K562 (cell line): ENCODE results near the gene TRAIP. TPM values are rescaled to one million over a fixed set of nuclear protein-coding genes. Genes with fewer than 3 reads are reported as not detected.

Experiments used
- CBFA2T3 ChIP-seq: fragments of 450-650 bp; IDR thresholded peaks from 2 replicates; pipeline ENCODE4 v1.6.1; 2017
- ELF1 ChIP-seq: fragments of 200-800 bp; sonication (Bioruptor generic); IDR thresholded peaks from 2 replicates; pipeline ENCODE4 v1.6.1; 2016; ENCODE audit warnings: missing genetic modification characterization, missing compliant biosample characterization
- EZH2 ChIP-seq: IDR thresholded peaks from 2 replicates; pipeline ENCODE4 v1.6.1; 2012; ENCODE audit warnings: low read depth, mild to moderate bottlenecking, inconsistent platforms, low read length, borderline replicate concordance
- FIP1L1 ChIP-seq: fragments of 200-400 bp; formaldehyde crosslinking; IDR thresholded peaks from 2 replicates; pipeline ENCODE4 v1.6.1; 2018; ENCODE audit warnings: mild to moderate bottlenecking, low read depth, low read length; ENCODE audit not compliant: poor library complexity, severe bottlenecking
- FOXP1 ChIP-seq: sonication (generic); formaldehyde crosslinking; IDR thresholded peaks from 2 replicates; pipeline ENCODE4 v1.8.0; 2022; ENCODE audit warnings: mild to moderate bottlenecking, missing genetic modification reagents
- KAT2B ChIP-seq: IDR thresholded peaks from one replicate; pipeline ENCODE4 v1.6.1; 2012; ENCODE audit warnings: low read depth, mild to moderate bottlenecking, control low read depth, inconsistent platforms, low read length, moderate library complexity
- NBN ChIP-seq: fragments of 450-650 bp; IDR thresholded peaks from 2 replicates; pipeline ENCODE4 v1.6.1; 2016; ENCODE audit warnings: low read depth, mild to moderate bottlenecking
- NFE2L1 ChIP-seq: fragments of 450-650 bp; IDR thresholded peaks from 2 replicates; pipeline ENCODE4 v1.6.1; 2016; ENCODE audit warnings: missing genetic modification characterization, low read depth, mild to moderate bottlenecking, missing compliant biosample characterization, moderate library complexity, borderline replicate concordance
- OTX1 ChIP-seq: fragments of 450-650 bp; formaldehyde crosslinking; IDR thresholded peaks from 2 replicates; pipeline ENCODE4 v1.4.0; 2022; ENCODE audit warnings: mild to moderate bottlenecking
- PML ChIP-seq: IDR thresholded peaks from 2 replicates; pipeline ENCODE4 v1.6.1; 2012; ENCODE audit warnings: low read length, inconsistent platforms
- RBM14 ChIP-seq: fragments of 200-400 bp; formaldehyde crosslinking; IDR thresholded peaks from 2 replicates; pipeline ENCODE4 v1.6.1; 2018; ENCODE audit warnings: low read depth, mild to moderate bottlenecking, low read length, moderate library complexity, borderline replicate concordance; ENCODE audit not compliant: insufficient read depth
- RUNX1 ChIP-seq: sonication (generic); IDR thresholded peaks from 2 replicates; pipeline ENCODE4 v1.6.1; 2016; ENCODE audit warnings: antibody characterized with exemption, low read depth
- SLC30A9 ChIP-seq: fragments of 250-450 bp; sonication (Bioruptor Pico); IDR thresholded peaks from 2 replicates; pipeline ENCODE4 v1.8.0; 2022; ENCODE audit warnings: mild to moderate bottlenecking, moderate library complexity
- TCF7L2 ChIP-seq: fragments of 150-350 bp; IDR thresholded peaks from 2 replicates; pipeline ENCODE4 v1.6.1; 2016; ENCODE audit warnings: low read depth, mild to moderate bottlenecking, low read length, moderate library complexity
- XRCC4 ChIP-seq: IDR thresholded peaks from one replicate; pipeline ENCODE4 v1.6.1; 2011; ENCODE audit not compliant: insufficient read depth, insufficient read length; ENCODE audit errors: extremely low read depth
- polyA plus RNA-seq, 8 experiments: library from polyadenylated mRNA; depleted of rRNA in 4 of 8; stranded (reverse) in 5 of 8; unstranded in 3 of 8; fragments of >200 nt; fragmentation: Nextera tagmentation in 2 of 8; fragmentation: Illumina TruSeq in 1 of 8; extraction: Ambion mirVana in 2 of 8; extraction: Trizol in 1 of 8; gene quantifications; 2 replicates each; pipeline versions ENCODE4 v1.2.1 to v1.2.3, GENCODE V29; 2011 to 2014; ENCODE audit warnings: inconsistent platforms in 1 of 8, missing spikeins in 1 of 8
- total RNA-seq, 7 experiments: library from RNA; depleted of rRNA in 6 of 7; stranded (reverse); fragments of >200 nt in 6 of 7; fragmentation: Illumina TruSeq in 2 of 7; extraction: Trizol in 2 of 7; gene quantifications; 2 replicates each; pipeline versions ENCODE4 v1.2.1 to v1.2.3, GENCODE V29; 2011 to 2021; ENCODE audit warnings: low replicate concordance in 1 of 7
- TF ChIP-seq, protein P1 (sequence below), 2 experiments: fragments of 450-650 bp in 1 of 2; IDR thresholded peaks; 2 replicates each; pipeline ENCODE4 v1.6.1; 2011 to 2017; ENCODE audit warnings: low read depth in 2 of 2, antibody characterized with exemption in 1 of 2, borderline replicate concordance in 1 of 2, low read length in 1 of 2, mild to moderate bottlenecking in 1 of 2, mixed read lengths in 1 of 2; ENCODE audit not compliant: control insufficient read depth in 1 of 2
- TF ChIP-seq, protein P2 (sequence below): fragments of 450-650 bp; IDR thresholded peaks from 2 replicates; pipeline ENCODE4 v1.6.1; 2016; ENCODE audit warnings: low read depth

TRAIP gene
- total and polyA plus RNA-seq, 9 of the 15 experiments (the other 6 are each of a cell fraction or from before 2014, with no cell fraction given), result 14.3 to 38.6 (median 21.2) TPM

DNA sequence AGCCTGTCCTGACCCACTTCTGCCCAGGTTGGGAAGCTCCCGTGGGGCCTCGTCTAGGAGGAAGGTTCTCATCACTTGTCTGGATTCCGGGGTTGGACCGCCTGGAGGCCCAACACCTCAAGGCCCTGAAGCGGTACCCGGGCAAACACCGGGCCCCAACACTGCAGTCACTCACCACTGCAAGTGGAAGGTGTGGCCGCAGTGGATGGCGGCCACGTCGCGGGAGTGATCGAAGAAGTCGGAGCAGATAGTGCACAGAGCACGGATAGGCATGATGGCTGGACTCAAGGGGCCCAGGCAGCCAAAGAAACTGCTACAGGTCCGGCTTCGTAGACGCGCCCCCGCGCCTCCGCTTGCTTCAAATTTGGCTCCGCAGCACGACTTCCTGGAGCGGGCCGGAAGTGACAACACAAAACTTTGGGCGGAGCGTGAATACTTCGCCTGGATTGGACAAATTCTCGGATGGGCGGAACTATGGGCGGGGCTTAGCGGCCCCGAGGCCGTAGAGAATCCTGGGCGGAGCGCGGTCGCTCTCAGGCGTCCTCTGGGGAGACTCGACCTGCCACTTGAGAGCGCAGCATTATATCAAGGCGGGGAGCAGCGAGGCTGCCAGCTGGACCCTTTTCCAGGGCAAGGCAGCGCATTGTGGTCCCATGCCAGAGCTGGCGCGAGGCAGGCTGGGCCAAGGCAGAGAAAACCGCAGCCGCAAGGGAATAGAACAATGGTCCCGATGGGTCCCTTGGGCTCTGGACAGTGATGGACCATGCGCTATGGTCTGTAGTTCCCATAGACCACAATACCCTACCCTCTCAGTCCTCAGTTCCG is at the start of gene TRAIP (continued):
- peak; percentile 61; the same call in 1 of the 2 replicates for TF ChIP-seq ELF1 (tag)
- no peak for TF ChIP-seq NFE2L1 (tag)
- TF ChIP-seq SLC30A9 (CRISPR knock-in tag), result no peak
- no peak for TF ChIP-seq OTX1 (CRISPR knock-in tag)
- TF ChIP-seq EZH2, result no peak
- no peak for TF ChIP-seq RBM14
- TF ChIP-seq FOXP1 (CRISPR knock-in tag), result no peak
- TF ChIP-seq, protein P1, sequence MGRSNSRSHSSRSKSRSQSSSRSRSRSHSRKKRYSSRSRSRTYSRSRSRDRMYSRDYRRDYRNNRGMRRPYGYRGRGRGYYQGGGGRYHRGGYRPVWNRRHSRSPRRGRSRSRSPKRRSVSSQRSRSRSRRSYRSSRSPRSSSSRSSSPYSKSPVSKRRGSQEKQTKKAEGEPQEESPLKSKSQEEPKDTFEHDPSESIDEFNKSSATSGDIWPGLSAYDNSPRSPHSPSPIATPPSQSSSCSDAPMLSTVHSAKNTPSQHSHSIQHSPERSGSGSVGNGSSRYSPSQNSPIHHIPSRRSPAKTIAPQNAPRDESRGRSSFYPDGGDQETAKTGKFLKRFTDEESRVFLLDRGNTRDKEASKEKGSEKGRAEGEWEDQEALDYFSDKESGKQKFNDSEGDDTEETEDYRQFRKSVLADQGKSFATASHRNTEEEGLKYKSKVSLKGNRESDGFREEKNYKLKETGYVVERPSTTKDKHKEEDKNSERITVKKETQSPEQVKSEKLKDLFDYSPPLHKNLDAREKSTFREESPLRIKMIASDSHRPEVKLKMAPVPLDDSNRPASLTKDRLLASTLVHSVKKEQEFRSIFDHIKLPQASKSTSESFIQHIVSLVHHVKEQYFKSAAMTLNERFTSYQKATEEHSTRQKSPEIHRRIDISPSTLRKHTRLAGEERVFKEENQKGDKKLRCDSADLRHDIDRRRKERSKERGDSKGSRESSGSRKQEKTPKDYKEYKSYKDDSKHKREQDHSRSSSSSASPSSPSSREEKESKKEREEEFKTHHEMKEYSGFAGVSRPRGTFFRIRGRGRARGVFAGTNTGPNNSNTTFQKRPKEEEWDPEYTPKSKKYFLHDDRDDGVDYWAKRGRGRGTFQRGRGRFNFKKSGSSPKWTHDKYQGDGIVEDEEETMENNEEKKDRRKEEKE (IDR thresholded peaks at IDR 0.05; ENCODE audit: borderline replicate concordance in 1 of 2, control insufficient read depth in 1 of 2, low read depth in 2 of 2, low read length in 1 of 2), result no peak
- TF ChIP-seq, protein P2, sequence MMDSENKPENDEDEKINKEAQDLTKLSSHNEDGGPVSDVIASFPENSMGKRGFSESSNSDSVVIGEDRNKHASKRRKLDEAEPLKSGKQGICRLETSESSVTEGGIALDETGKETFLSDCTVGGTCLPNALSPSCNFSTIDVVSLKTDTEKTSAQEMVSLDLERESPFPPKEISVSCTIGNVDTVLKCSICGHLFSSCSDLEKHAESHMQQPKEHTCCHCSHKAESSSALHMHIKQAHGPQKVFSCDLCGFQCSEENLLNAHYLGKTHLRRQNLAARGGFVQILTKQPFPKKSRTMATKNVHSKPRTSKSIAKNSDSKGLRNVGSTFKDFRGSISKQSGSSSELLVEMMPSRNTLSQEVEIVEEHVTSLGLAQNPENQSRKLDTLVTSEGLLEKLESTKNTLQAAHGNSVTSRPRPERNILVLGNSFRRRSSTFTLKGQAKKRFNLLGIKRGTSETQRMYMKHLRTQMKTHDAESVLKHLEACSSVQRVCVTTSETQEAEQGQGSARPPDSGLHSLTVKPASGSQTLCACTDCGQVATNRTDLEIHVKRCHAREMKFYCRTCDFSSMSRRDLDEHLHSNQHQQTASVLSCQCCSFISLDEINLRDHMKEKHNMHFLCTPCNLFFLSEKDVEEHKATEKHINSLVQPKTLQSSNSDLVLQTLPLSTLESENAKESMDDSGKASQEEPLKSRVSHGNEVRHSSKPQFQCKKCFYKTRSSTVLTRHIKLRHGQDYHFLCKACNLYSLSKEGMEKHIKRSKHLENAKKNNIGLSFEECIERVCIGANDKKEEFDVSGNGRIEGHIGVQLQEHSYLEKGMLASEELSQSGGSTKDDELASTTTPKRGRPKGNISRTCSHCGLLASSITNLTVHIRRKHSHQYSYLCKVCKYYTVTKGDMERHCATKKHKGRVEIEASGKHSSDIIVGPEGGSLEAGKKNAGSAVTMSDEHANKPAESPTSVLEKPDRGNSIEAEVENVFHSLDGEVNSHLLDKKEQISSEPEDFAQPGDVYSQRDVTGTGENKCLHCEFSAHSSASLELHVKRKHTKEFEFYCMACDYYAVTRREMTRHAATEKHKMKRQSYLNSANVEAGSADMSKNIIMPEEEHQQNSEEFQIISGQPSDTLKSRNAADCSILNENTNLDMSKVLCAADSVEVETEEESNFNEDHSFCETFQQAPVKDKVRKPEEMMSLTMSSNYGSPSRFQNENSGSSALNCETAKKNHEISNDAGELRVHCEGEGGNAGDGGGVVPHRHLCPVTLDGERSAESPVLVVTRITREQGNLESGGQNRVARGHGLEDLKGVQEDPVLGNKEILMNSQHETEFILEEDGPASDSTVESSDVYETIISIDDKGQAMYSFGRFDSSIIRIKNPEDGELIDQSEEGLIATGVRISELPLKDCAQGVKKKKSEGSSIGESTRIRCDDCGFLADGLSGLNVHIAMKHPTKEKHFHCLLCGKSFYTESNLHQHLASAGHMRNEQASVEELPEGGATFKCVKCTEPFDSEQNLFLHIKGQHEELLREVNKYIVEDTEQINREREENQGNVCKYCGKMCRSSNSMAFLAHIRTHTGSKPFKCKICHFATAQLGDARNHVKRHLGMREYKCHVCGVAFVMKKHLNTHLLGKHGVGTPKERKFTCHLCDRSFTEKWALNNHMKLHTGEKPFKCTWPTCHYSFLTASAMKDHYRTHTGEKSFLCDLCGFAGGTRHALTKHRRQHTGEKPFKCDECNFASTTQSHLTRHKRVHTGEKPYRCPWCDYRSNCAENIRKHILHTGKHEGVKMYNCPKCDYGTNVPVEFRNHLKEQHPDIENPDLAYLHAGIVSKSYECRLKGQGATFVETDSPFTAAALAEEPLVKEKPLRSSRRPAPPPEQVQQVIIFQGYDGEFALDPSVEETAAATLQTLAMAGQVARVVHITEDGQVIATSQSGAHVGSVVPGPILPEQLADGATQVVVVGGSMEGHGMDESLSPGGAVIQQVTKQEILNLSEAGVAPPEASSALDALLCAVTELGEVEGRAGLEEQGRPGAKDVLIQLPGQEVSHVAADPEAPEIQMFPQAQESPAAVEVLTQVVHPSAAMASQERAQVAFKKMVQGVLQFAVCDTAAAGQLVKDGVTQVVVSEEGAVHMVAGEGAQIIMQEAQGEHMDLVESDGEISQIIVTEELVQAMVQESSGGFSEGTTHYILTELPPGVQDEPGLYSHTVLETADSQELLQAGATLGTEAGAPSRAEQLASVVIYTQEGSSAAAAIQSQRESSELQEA, result no peak
- TF ChIP-seq PML, result peak; percentile 40; the same call in 1 of the 2 replicates
- TF ChIP-seq XRCC4, result no peak
- TF ChIP-seq RUNX1, result no peak
- TF ChIP-seq CBFA2T3, result no peak
- no peak for TF ChIP-seq NBN
- TF ChIP-seq FIP1L1, result no peak
- TF ChIP-seq KAT2B, result no peak
- TF ChIP-seq TCF7L2, result no peak
